Hepatocyte (in vitro differentiated cells): ENCODE measurements around the gene SLC46A2.

Experiments used
- CTCF ChIP-seq: fragments of 200-600 bp; sonication (generic); IDR thresholded peaks from 2 replicates; pipeline ENCODE4 v1.5.1; 2016; ENCODE audit warnings: antibody characterized with exemption, mild to moderate bottlenecking; ENCODE audit not compliant: poor library complexity
- EZH2 ChIP-seq: fragments of 200-600 bp; sonication (generic); IDR thresholded peaks from 2 replicates; pipeline ENCODE4 v1.6.1; 2016; ENCODE audit warnings: antibody characterized with exemption, mild to moderate bottlenecking, borderline replicate concordance
- EZH2phosphoT487 ChIP-seq: fragments of 200-600 bp; sonication (generic); IDR thresholded peaks from one replicate; pipeline ENCODE4 v1.6.1; 2018; ENCODE audit warnings: antibody characterized with exemption, mild to moderate bottlenecking, low read depth, moderate library complexity; ENCODE audit not compliant: unreplicated experiment, severe bottlenecking

GRCh38 chr9:112854657-112855056 lies 36.0 kb downstream of the SLC46A2 start:
- TF ChIP-seq CTCF (no peak), EZH2 (no peak), EZH2phosphoT487 (no peak)
